ENCODE measurements around the gene MTMR4. TPM values are rescaled to one million over a fixed set of nuclear protein-coding genes. Genes with fewer than 3 reads are reported as not detected.
"Not testable (repeated sequence)": the region's sequence is repeated elsewhere in the genome, so short reads cannot be mapped to it uniquely, and the experiment has no call there.

Gene MTMR4
- 76.4 TPM for total RNA-seq

GRCh38 chr17:58513965-58514769, at the start of gene MTMR4:
MTMR4 (minus strand) TSS chr17:58514638; CDS start chr17:58514407, 231 bp downstream.
- peak; percentile 82 for DNase-seq (ENCODE audit: low spot score)

GRCh38 chr17:58560511-58560910, 46.1 kb upstream of the MTMR4 start:
- DNase-seq (ENCODE audit: low spot score): no peak

GRCh38 chr17:58557981-58558380, 43.5 kb upstream of the MTMR4 start:
- no peak for DNase-seq (ENCODE audit: low spot score)

GRCh38 chr17:58556833-58557250, 42.4 kb upstream of the MTMR4 start:
- no peak for DNase-seq (ENCODE audit: low spot score)

- not testable (repeated sequence) for DNase-seq (ENCODE audit: low spot score)
Observed at GRCh38 chr17:58555109-58555508, 40.7 kb upstream of the MTMR4 start.

GRCh38 chr17:58541249-58541648, 26.8 kb upstream of the MTMR4 start:
- DNase-seq (ENCODE audit: low spot score): no peak

- no peak for DNase-seq (ENCODE audit: low spot score)
Observed at GRCh38 chr17:58539698-58540097, 25.3 kb upstream of the MTMR4 start.

- no peak for DNase-seq (ENCODE audit: low spot score)
Observed at GRCh38 chr17:58538811-58539409, 24.5 kb upstream of the MTMR4 start.

- DNase-seq (ENCODE audit: low spot score): no peak
Observed at GRCh38 chr17:58537266-58537665, 22.8 kb upstream of the MTMR4 start.

GRCh38 chr17:58536542-58536941, 22.1 kb upstream of the MTMR4 start:
- no peak for DNase-seq (ENCODE audit: low spot score)

GRCh38 chr17:58535431-58535830, 21.0 kb upstream of the MTMR4 start:
- DNase-seq (ENCODE audit: low spot score): no peak

- DNase-seq (ENCODE audit: low spot score): no peak
Observed at GRCh38 chr17:58534901-58535421, 20.5 kb upstream of the MTMR4 start.

- no peak for DNase-seq (ENCODE audit: low spot score)
Observed at GRCh38 chr17:58534331-58534730, 19.9 kb upstream of the MTMR4 start.

GRCh38 chr17:58533616-58534188, 19.3 kb upstream of the MTMR4 start:
- no peak for DNase-seq (ENCODE audit: low spot score)

- no peak for DNase-seq (ENCODE audit: low spot score)
Observed at GRCh38 chr17:58532555-58532951, 18.1 kb upstream of the MTMR4 start.

GRCh38 chr17:58531661-58532554, 17.5 kb upstream of the MTMR4 start:
- DNase-seq (ENCODE audit: low spot score): no peak

- no peak for DNase-seq (ENCODE audit: low spot score)
Observed at GRCh38 chr17:58531122-58531521, 16.7 kb upstream of the MTMR4 start.

- DNase-seq (ENCODE audit: low spot score): no peak
Observed at GRCh38 chr17:58530655-58531054, 16.2 kb upstream of the MTMR4 start.

GRCh38 chr17:58529275-58529674, 14.8 kb upstream of the MTMR4 start:
- no peak for DNase-seq (ENCODE audit: low spot score)

- DNase-seq (ENCODE audit: low spot score): no peak
Observed at GRCh38 chr17:58528443-58528842, 14.0 kb upstream of the MTMR4 start.

- no peak for DNase-seq (ENCODE audit: low spot score)
Observed at GRCh38 chr17:58527949-58528348, 13.5 kb upstream of the MTMR4 start.

- no peak for DNase-seq (ENCODE audit: low spot score)
Observed at GRCh38 chr17:58527306-58527705, 12.9 kb upstream of the MTMR4 start.
